Calu3 (cell line): Measurements from ENCODE around the gene SERPINA5. TPM values are rescaled to one million over a fixed set of nuclear protein-coding genes. Genes with fewer than 3 reads are reported as not detected.

Experiments used
- BruUV-seq: library from RNA; stranded (reverse); fragments of 400-500 nt; replicated peaks from 2 replicates; lab custom pipeline; 2021; lab: Mats Ljungman, UMichigan
- CTCF ChIA-PET: fragments of 300-600 bp; sonication (Branson Sonifier 250); formaldehyde crosslinking; loops from one replicate; lab custom pipeline; 2022; ENCODE audit warnings: antibody characterized with exemption; lab: Charles Lee
- DNase-seq: peaks from one replicate; pipeline ENCODE4 v3.0.0; 2022
- H3K27ac Mint-ChIP-seq: one replicate; pipeline ENCODE4 v1.8.0; 2022; ENCODE audit warnings: mixed read lengths; ENCODE audit not compliant: unreplicated experiment
- H3K27me3 Mint-ChIP-seq: one replicate; pipeline ENCODE4 v1.8.0; 2022; ENCODE audit warnings: mixed read lengths; ENCODE audit not compliant: unreplicated experiment
- H3K36me3 Mint-ChIP-seq: one replicate; pipeline ENCODE4 v1.8.0; 2022; ENCODE audit warnings: mild to moderate bottlenecking, moderate library complexity, mixed read lengths; ENCODE audit not compliant: insufficient read depth, unreplicated experiment
- H3K4me1 Mint-ChIP-seq: one replicate; pipeline ENCODE4 v1.8.0; 2022; ENCODE audit warnings: mild to moderate bottlenecking, low read depth, mixed read lengths; ENCODE audit not compliant: unreplicated experiment
- H3K4me3 Mint-ChIP-seq: one replicate; pipeline ENCODE4 v1.8.0; 2022; ENCODE audit warnings: mild to moderate bottlenecking, low read depth, moderate library complexity, mixed read lengths; ENCODE audit not compliant: unreplicated experiment
- H3K9me3 Mint-ChIP-seq: one replicate; pipeline ENCODE4 v1.8.0; 2022; ENCODE audit warnings: low read depth, mixed read lengths; ENCODE audit not compliant: unreplicated experiment
- intact Hi-C: fragments of 100-400 bp; cut with micrococcal nuclease; formaldehyde crosslinking; loops from one replicate; pipeline ENCODE4 v1.10.0; 2022; ENCODE audit not compliant: unreplicated experiment
- total RNA-seq: library from RNA; stranded (reverse); gene quantifications from 2 replicates; pipeline ENCODE4 v1.2.3, GENCODE V29; 2022
- TF ChIP-seq, protein P1 (sequence below): fragments of 200-600 bp; IDR thresholded peaks from one replicate; pipeline ENCODE4 v1.8.0; 2022; ENCODE audit warnings: antibody characterized with exemption; ENCODE audit not compliant: unreplicated experiment

Gene SERPINA5
- total RNA-seq, 1 experiment from 2014 or later = 20.7 TPM

DNA sequence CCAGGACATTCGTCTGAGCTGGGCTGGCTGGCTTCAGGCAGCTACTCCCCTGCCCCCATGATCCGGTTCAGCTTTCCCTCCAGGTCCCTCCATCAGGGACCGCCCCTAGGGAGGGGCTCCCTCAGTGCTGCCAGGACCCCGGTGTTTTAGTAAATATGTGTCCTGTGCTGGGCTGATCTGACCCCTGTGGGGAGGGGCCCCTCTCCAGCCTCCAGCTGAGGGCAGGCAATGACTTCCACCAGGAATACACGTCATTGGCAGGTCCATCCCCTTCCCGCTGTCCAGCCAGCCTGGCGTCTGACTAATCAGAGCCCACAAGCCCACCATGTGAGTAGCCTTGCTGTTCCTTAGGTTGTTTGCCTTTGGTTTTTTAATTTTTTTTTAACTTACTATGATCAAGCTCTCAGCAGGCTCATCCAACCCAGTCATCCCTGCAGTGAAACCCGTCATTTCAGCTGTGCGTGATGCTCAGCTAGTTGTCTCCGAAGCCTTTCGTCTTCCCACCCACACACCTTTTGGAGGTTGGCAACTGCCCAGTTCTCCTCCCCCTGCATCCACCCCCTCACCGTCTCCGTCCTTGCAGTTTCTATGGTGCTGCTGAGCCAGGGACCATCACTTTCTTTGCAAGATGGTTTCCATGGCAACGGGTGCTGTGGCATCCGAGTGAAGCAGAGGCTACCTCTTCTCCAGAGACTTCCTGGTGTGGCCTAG is 35.9 kb upstream of the SERPINA5 start:
- TF ChIP-seq, protein P1, sequence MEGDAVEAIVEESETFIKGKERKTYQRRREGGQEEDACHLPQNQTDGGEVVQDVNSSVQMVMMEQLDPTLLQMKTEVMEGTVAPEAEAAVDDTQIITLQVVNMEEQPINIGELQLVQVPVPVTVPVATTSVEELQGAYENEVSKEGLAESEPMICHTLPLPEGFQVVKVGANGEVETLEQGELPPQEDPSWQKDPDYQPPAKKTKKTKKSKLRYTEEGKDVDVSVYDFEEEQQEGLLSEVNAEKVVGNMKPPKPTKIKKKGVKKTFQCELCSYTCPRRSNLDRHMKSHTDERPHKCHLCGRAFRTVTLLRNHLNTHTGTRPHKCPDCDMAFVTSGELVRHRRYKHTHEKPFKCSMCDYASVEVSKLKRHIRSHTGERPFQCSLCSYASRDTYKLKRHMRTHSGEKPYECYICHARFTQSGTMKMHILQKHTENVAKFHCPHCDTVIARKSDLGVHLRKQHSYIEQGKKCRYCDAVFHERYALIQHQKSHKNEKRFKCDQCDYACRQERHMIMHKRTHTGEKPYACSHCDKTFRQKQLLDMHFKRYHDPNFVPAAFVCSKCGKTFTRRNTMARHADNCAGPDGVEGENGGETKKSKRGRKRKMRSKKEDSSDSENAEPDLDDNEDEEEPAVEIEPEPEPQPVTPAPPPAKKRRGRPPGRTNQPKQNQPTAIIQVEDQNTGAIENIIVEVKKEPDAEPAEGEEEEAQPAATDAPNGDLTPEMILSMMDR = no peak
- peaks cover 10% of the 10 kb centered on the region for H3K36me3 Mint-ChIP-seq
- no TSS peak for BruUV-seq
- no peaks in the 10 kb centered on the region for H3K27me3 Mint-ChIP-seq
- intact Hi-C loops = no loop called here
- no peak overlapping the region for H3K27ac Mint-ChIP-seq
- H3K4me1 Mint-ChIP-seq = peaks cover 16% of the 10 kb centered on the region
- DNase-seq = no peak
- peaks cover 10% of the 10 kb centered on the region for H3K9me3 Mint-ChIP-seq
- CTCF ChIA-PET = no interaction called here
- H3K4me3 Mint-ChIP-seq = no peak overlapping the region

DNA sequence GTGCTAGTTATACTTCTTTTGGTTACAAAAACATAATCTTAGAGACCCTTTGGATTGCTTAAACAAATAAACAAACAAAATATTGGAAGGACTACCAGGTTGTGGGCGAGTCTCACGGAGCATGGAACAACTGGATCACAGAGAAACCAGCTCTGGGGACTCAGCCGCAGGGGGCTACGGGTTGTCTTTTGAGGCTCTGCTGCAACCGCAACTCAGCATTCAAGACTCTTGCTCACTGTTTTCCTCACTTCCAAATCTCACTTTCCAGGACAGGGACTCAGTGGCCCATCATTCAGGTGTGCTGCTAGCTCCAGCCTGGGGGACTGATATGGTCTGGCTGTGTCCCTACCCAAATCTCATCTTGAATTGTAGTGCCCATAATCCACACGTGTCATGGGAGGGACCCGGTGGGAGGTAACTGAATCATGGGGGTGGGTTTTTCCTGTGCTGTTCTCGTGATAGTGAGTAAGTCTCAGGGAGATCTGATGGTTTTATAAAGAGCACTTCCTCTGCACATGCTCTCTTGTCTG is 34.0 kb upstream of the SERPINA5 start:
- H3K4me3 Mint-ChIP-seq = no peak overlapping the region
- no peak overlapping the region for H3K27ac Mint-ChIP-seq
- CTCF ChIA-PET = no interaction called here
- no TSS peak for BruUV-seq
- H3K36me3 Mint-ChIP-seq = peaks cover 10% of the 10 kb centered on the region
- TF ChIP-seq, protein P1 = no peak
- H3K9me3 Mint-ChIP-seq = peaks cover 10% of the 10 kb centered on the region
- H3K4me1 Mint-ChIP-seq = peaks cover 6% of the 10 kb centered on the region
- H3K27me3 Mint-ChIP-seq = no peaks in the 10 kb centered on the region
- DNase-seq = no peak
- intact Hi-C loops = no loop called here

DNA sequence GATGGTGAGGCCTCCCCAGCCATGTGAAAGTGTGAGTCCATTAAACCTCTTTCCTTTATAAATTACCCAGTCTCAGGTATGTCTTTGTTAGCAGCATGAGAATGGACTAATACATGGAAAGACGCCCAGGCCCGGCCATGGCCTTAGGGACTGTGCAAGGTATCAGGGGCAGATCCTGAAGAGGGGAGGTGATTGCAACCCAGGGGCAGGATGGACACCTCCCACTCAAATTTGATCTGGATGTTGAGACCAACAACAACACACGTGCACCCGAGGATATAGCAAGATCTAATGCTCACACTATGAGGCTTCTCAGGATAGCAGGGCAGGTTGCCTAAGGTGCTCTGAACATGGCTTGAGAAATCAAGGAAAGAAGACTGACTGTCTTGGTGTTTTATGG is 33.5 kb upstream of the SERPINA5 start:
- BruUV-seq = no TSS peak
- DNase-seq = no peak
- Mint-ChIP-seq H3K27me3 (no peaks in the 10 kb centered on the region), H3K36me3 (peaks cover 10% of the 10 kb centered on the region), H3K27ac (no peak overlapping the region), H3K4me1 (peaks cover under 1% of the 10 kb centered on the region), H3K9me3 (peaks cover 10% of the 10 kb centered on the region), H3K4me3 (no peak overlapping the region)
- TF ChIP-seq, protein P1 = no peak
- intact Hi-C loops = no loop called here
- CTCF ChIA-PET = no interaction called here

DNA sequence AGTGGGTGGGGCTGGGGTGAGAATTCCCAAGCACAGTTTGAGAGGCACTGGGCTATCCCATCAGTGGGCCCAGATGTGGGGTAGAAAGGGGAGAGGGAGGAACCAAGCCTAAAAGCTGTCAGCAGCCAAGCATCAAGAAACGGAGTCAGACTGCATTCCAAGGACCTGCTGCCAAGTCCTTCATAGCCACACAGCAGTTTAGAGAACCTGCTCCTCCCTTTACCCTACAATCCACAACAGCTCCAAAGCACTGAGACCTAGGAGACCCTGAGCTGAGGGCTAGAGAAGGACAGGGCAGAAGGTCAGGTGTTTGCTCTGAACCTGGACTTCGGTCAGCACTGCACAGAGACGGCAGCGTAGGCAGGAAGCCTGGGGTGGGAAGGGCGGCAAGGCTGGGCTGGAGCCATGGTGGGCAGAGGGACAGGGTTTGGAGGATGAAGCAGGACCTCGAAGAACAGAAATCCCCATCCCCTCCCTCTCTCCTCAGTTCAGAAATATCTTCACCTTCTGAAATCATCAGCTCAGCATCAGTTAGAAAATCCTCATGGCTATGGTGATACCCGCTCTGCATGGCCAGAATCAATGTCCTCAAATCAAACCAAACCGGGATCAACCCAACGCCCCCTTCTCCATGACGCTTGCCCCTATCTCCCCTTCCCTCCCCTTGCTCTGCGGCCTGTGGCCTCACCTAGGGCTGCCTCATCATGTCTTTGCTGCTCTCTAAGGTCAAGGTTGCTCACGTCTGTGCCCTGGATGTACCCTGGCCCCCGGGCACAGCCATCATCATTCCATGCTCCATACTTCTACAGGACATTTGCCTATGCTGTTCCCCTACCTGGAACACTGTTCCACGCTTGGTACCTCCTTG is 32.9 kb upstream of the SERPINA5 start:
- no peaks in the 10 kb centered on the region for H3K27me3 Mint-ChIP-seq
- no peak for DNase-seq
- peaks cover 12% of the 10 kb centered on the region for H3K9me3 Mint-ChIP-seq
- TF ChIP-seq, protein P1 = no peak
- H3K4me3 Mint-ChIP-seq = no peak overlapping the region
- BruUV-seq = no TSS peak
- no peak overlapping the region for H3K27ac Mint-ChIP-seq
- no peaks in the 10 kb centered on the region for H3K4me1 Mint-ChIP-seq
- H3K36me3 Mint-ChIP-seq = peaks cover 10% of the 10 kb centered on the region
- intact Hi-C loops = no loop called here
- CTCF ChIA-PET = interaction anchor here (0.6 to 1.2 kb wide), 6 partner anchors 9 to 224 kb away, joined by 3 to 11 read pairs (median 5); no protein-coding TSS in a partner anchor
